Astrocyte of the cerebellum (primary cell): ENCODE results near the gene PTGDR2.

Experiments
- DNase-seq: peaks from one replicate; pipeline ENCODE4 v3.0.0-alpha.2; 2011; ENCODE audit warnings: low read depth
- H3K4me3 ChIP-seq: 2 replicates; pipeline ENCODE4 v1.5.1; 2011; ENCODE audit warnings: mild to moderate bottlenecking, low read depth, low read length, moderate library complexity
- CTCF ChIP-seq: IDR thresholded peaks from 2 replicates; pipeline ENCODE4 v1.5.1; 2012; ENCODE audit warnings: low read length, low read depth, moderate library complexity, mild to moderate bottlenecking; ENCODE audit errors: missing control alignments
- in situ Hi-C: cut with HindIII; loops from 2 replicates; pipeline ENCODE4 v1.10.0; 2017; ENCODE audit warnings: low sequenced_read_pairs

The PTGDR2 gene

GRCh38 chr11:60866911-60867870, 11.4 kb upstream of the PTGDR2 start, which contains the start of gene ZP1:
ZP1 (plus strand) TSS chr11:60867542; CDS start chr11:60867562, 20 bp downstream.
- in situ Hi-C loops: loop anchor here (5.0 kb wide), 1 partner anchor 45 kb away; no protein-coding TSS in a partner anchor
- no peak for DNase-seq
- H3K4me3 ChIP-seq: no peak within 1 kb of the TSS
- no peak for TF ChIP-seq CTCF

- DNase-seq: no peak
- in situ Hi-C loops: loop anchor here (5.0 kb wide), 1 partner anchor 43 kb away; no protein-coding TSS in a partner anchor
These were observed 9.2 kb upstream of the PTGDR2 start for GRCh38 chr11:60864856-60865513.

GRCh38 chr11:60863550-60864521, 8.1 kb upstream of the PTGDR2 start:
- no peak overlapping the region for H3K4me3 ChIP-seq
- DNase-seq: no peak
- TF ChIP-seq CTCF: no peak
- in situ Hi-C loops: no loop called here

More at GRCh38 chr11:60864856-60865513, 9.2 kb upstream of the PTGDR2 start:
- no peak for TF ChIP-seq CTCF
- H3K4me3 ChIP-seq: no peak overlapping the region

- in situ Hi-C loops: no loop called here
- TF ChIP-seq CTCF: no peak
- no peak for DNase-seq
- no peak overlapping the region for H3K4me3 ChIP-seq
These were observed 6.4 kb upstream of the PTGDR2 start for GRCh38 chr11:60862171-60862570.

GRCh38 chr11:60860943-60861342, 5.2 kb upstream of the PTGDR2 start:
- TF ChIP-seq CTCF: no peak
- in situ Hi-C loops: no loop called here
- no peak overlapping the region for H3K4me3 ChIP-seq
- DNase-seq: no peak
